Endodermal cell (in vitro differentiated cells): Measurements from ENCODE around the gene MYRIP. TPM values are rescaled to one million over a fixed set of nuclear protein-coding genes. Genes with fewer than 3 reads are reported as not detected.

Experiments
- DNase-seq: peaks from one replicate; pipeline ENCODE4 v3.0.0-alpha.2; 2017
- H3K27ac ChIP-seq: 2 replicates; pipeline ENCODE4 v1.5.1; 2013; ENCODE audit warnings: mild to moderate bottlenecking, low read depth, low read length, moderate library complexity
- H3K27me3 ChIP-seq: 2 replicates; pipeline ENCODE4 v1.6.1; 2013; ENCODE audit warnings: mild to moderate bottlenecking, low read length, moderate library complexity; ENCODE audit not compliant: insufficient read depth, control insufficient read depth, poor library complexity, severe bottlenecking
- H3K36me3 ChIP-seq: 2 replicates; pipeline ENCODE4 v1.7.0; 2013; ENCODE audit warnings: mild to moderate bottlenecking, low read length, moderate library complexity; ENCODE audit not compliant: control insufficient read depth, insufficient read depth
- H3K4me1 ChIP-seq: one replicate; pipeline ENCODE4 v1.7.0; 2013; ENCODE audit warnings: low read length; ENCODE audit not compliant: control insufficient read depth, insufficient read depth
- H3K4me3 ChIP-seq: 2 replicates; pipeline ENCODE4 v1.5.1; 2013; ENCODE audit warnings: mild to moderate bottlenecking, low read length, moderate library complexity
- H3K9ac ChIP-seq: 2 replicates; pipeline ENCODE4 v1.6.1; 2013; ENCODE audit warnings: mild to moderate bottlenecking, low read length, moderate library complexity; ENCODE audit not compliant: poor library complexity, severe bottlenecking; ENCODE audit errors: extremely low read depth
- H3K9me3 ChIP-seq: 2 replicates; pipeline ENCODE4 v1.6.1; 2013; ENCODE audit warnings: mild to moderate bottlenecking, low read length, moderate library complexity; ENCODE audit not compliant: control insufficient read depth
- H3K27ac Mint-ChIP-seq: 2 replicates; pipeline ENCODE4 v1.8.0; 2020; ENCODE audit warnings: mixed read lengths
- H3K27me3 Mint-ChIP-seq: 2 replicates; pipeline ENCODE4 v1.8.0; 2021; ENCODE audit warnings: mild to moderate bottlenecking, mixed read lengths; ENCODE audit not compliant: insufficient read depth
- H3K36me3 Mint-ChIP-seq: 2 replicates; pipeline ENCODE4 v1.8.0; 2020; ENCODE audit warnings: low read depth, mixed read lengths
- H3K4me1 Mint-ChIP-seq: 2 replicates; pipeline ENCODE4 v1.8.0; 2020; ENCODE audit warnings: mixed read lengths
- H3K4me3 Mint-ChIP-seq: 2 replicates; pipeline ENCODE4 v1.8.0; 2020; ENCODE audit warnings: mild to moderate bottlenecking, moderate library complexity, mixed read lengths
- H3K9me3 Mint-ChIP-seq: 2 replicates; pipeline ENCODE4 v1.8.0; 2020; ENCODE audit warnings: mild to moderate bottlenecking, mixed read lengths
- WGBS, 2 experiments: methylation state at CpG; one replicate each; pipeline versions ENCODE4 v1.1.5 to v1.1.7; 2013; ENCODE audit warnings: missing lambda C conversion rate in 2 of 2, mixed read lengths in 1 of 2; ENCODE audit not compliant: insufficient coverage in 1 of 2, insufficient read length in 1 of 2; 5-methylcytosine and 5-hydroxymethylcytosine counted together
- total RNA-seq, 2 donors: library from RNA; stranded (reverse); fragmentation: NEBNext Ultra II Directional in 1 of 2; extraction: Animal tissue kit (Norgen Biotek cat#: 25700) in 1 of 2; gene quantifications; 2 replicates in 1 of 2; 3 replicates in 1 of 2; pipeline ENCODE4 v1.2.1, GENCODE V29; 2021
- TF ChIP-seq, protein P1 (sequence below): fragments of 200-600 bp; sonication (generic); conservative IDR thresholded peaks from 2 replicates; pipeline ENCODE4 v1.5.0; 2021; ENCODE audit warnings: antibody characterized with exemption, mild to moderate bottlenecking

MYRIP gene
- total RNA-seq, 2 donors from 2014 or later: 4.3 to 4.6 TPM

DNA sequence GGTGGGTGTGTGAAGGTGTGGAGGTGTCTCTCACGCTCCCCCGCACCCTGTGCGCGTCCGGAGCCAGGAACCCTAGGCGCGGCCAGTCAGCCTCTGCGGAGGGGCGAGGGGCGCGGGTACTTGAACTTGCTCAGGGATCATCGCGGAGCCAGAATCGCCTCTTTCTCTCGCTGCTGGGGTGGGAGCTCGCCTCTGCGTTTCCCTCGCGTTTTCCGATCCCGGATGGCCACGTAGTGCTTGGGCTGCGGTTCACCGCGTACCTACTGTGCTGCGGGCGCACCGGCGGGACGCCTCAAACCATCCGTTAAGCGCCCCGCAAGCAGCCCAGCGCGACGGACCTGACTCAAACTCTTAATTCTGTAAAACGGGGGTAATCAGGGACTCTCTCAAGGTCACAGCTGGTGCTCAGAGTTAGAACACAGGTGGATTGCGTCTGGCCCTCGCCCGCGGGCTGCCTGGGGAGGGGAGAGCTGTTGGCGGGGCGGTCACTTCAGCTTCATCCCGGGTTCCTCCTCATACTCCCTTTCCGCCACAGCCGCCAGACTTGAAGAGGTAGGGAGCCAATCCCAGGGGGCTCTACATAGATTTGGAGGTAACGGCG is 686 bp downstream of the MYRIP start:
- no peak overlapping the region for H3K27ac Mint-ChIP-seq
- DNase-seq: peak; percentile 77
- H3K9ac ChIP-seq: no peak overlapping the region
- H3K9me3 Mint-ChIP-seq: no peaks in the 10 kb centered on the region
- peak overlapping the region; percentile 68 for H3K4me3 Mint-ChIP-seq
- peak overlapping the region; percentile 83 for H3K4me3 ChIP-seq
- peaks cover 65% of the 10 kb centered on the region for H3K27me3 ChIP-seq
- peaks cover 14% of the 10 kb centered on the region for H3K4me1 Mint-ChIP-seq
- H3K36me3 ChIP-seq: no peaks in the 10 kb centered on the region
- no peaks in the 10 kb centered on the region for H3K4me1 ChIP-seq
- H3K27ac ChIP-seq: no peak overlapping the region
- no peaks in the 10 kb centered on the region for H3K36me3 Mint-ChIP-seq
- TF ChIP-seq, protein P1, sequence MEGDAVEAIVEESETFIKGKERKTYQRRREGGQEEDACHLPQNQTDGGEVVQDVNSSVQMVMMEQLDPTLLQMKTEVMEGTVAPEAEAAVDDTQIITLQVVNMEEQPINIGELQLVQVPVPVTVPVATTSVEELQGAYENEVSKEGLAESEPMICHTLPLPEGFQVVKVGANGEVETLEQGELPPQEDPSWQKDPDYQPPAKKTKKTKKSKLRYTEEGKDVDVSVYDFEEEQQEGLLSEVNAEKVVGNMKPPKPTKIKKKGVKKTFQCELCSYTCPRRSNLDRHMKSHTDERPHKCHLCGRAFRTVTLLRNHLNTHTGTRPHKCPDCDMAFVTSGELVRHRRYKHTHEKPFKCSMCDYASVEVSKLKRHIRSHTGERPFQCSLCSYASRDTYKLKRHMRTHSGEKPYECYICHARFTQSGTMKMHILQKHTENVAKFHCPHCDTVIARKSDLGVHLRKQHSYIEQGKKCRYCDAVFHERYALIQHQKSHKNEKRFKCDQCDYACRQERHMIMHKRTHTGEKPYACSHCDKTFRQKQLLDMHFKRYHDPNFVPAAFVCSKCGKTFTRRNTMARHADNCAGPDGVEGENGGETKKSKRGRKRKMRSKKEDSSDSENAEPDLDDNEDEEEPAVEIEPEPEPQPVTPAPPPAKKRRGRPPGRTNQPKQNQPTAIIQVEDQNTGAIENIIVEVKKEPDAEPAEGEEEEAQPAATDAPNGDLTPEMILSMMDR: no peak
- 2 to 6% methylated on average over 14 to 48 of the region's 48 CpGs for WGBS, 2 experiments
- H3K9me3 ChIP-seq: no peaks in the 10 kb centered on the region
- peaks cover 66% of the 10 kb centered on the region for H3K27me3 Mint-ChIP-seq

DNA sequence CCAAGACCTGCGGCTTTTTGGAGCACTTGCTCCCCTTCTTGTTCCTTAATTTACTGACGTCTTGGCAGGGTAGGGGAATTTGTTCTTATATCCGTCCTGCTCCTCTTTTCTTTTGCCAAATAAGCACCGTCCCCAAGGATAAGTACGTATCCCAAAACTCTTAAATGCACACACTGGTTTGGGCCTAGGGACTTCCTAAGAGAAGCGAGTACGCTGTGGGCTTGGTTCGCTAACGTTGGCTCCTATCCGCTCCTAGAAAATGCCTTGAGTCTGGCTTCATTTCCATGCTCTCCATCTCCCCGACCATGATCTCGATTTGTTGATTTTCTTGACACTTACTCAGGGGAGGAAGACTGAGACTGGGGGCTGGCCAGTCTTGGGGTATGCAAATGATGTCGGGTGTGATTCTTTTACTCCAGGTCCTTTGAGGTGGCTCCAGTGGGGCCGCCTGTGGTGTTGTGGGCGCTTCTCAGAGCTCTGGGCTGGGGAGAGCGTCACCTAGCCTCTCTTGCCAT is 1.3 kb downstream of the MYRIP start:
- Histone ChIP-seq H3K4me3 (peak overlapping the region; percentile 83), H3K9me3 (no peaks in the 10 kb centered on the region), H3K27me3 (peaks cover 59% of the 10 kb centered on the region), H3K9ac (no peak overlapping the region), H3K4me1 (no peaks in the 10 kb centered on the region), H3K36me3 (no peaks in the 10 kb centered on the region), H3K27ac (no peak overlapping the region)
- peak; percentile 56 for DNase-seq
- H3K9me3 Mint-ChIP-seq: no peaks in the 10 kb centered on the region
- no peaks in the 10 kb centered on the region for H3K36me3 Mint-ChIP-seq
- TF ChIP-seq, protein P1: no peak
- H3K27me3 Mint-ChIP-seq: peaks cover 60% of the 10 kb centered on the region
- H3K4me1 Mint-ChIP-seq: peaks cover 14% of the 10 kb centered on the region
- no peak overlapping the region for H3K27ac Mint-ChIP-seq
- peak overlapping the region; percentile 68 for H3K4me3 Mint-ChIP-seq
- WGBS, 2 experiments: 14 to 17% methylated on average over 7 to 16 of the region's 16 CpGs

DNA sequence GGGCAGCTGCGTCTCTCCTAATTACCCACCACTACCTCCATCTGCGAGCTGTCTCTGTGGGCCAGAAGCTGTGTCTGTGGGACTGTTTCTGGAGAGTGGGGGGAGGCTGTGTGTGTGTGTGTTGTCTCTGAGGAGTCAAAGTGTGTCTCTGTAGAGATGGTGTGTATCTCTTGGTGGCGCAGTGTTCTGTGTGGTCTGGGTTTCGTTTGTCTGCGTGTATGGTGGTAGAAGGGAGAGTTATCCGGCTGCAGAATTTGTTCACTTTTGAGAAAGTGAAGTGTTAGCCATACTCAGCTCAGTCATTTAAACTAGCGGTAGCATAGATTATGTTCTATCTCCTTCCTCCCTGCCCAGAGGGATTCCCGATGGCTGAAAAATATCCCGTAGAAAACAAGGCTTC is 2.2 kb downstream of the MYRIP start:
- Mint-ChIP-seq H3K4me1 (peaks cover 14% of the 10 kb centered on the region), H3K4me3 (no peak overlapping the region), H3K9me3 (no peaks in the 10 kb centered on the region), H3K27me3 (peaks cover 52% of the 10 kb centered on the region), H3K36me3 (no peaks in the 10 kb centered on the region), H3K27ac (no peak overlapping the region)
- H3K27ac ChIP-seq: no peak overlapping the region
- H3K27me3 ChIP-seq: peaks cover 51% of the 10 kb centered on the region
- no peaks in the 10 kb centered on the region for H3K36me3 ChIP-seq
- no peaks in the 10 kb centered on the region for H3K9me3 ChIP-seq
- H3K4me1 ChIP-seq: no peaks in the 10 kb centered on the region
- no peak overlapping the region for H3K9ac ChIP-seq
- no peak overlapping the region for H3K4me3 ChIP-seq
- WGBS, 2 experiments: 90 to 100% methylated on average over 4 to 9 of the region's 9 CpGs
- no peak for DNase-seq
- TF ChIP-seq, protein P1: no peak
